ENCODE data around the gene MED27.

The MED27 gene

DNA sequence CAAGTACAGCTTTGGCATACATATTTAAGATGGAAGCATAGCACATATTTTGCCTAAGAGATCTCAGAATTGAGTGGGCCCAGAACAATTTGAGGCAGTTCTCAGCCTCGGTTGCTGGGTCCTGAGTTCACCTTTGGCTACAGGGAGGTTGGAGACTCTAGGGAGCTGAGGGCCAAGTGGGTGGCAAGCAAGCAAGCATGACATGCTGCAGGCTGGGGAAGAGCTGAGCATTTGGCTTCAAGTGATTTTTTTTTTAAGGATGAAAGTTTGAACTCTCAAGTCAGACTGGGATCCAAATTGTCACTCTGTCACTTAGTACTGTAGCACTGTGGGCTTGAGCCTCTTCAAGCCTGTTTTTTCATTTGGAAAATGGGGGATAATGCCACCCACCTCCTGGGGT lies 160.5 kb downstream of the MED27 start:
- H3K9ac ChIP-seq (ENCODE audit: low read depth, low read length) = no peak overlapping the region
- H3K4me1 ChIP-seq (ENCODE audit: insufficient read depth, low read length) = peaks cover 3% of the 10 kb centered on the region; the same call in 1 of the 2 replicates
- H3K36me3 ChIP-seq (ENCODE audit: insufficient read depth, low read length) = no peaks in the 10 kb centered on the region
- no peaks in the 10 kb centered on the region for H3K9me3 ChIP-seq (ENCODE audit: control insufficient read depth, insufficient read depth, low read length)

DNA sequence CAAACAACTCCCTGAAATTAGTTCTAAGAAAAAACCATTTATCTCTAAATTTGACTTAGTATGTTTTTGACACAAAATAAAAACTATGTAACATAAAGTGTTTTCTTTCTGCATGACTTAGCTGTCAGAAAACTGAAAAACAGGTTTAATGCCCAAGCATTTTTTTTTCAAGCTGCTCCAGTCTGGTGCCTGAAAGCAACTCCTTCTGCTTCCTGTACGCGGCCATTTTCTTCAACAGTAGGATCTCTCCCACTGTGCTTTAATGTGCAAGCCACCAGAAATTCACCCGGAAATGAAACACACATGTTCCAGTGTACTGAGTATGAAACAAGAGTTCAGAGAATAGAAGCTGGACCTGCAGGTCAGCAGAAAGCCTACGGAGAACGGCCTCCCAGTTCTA lies 161.2 kb downstream of the MED27 start:
- H3K9ac ChIP-seq (ENCODE audit: low read depth, low read length) = no peak overlapping the region
- H3K4me1 ChIP-seq (ENCODE audit: insufficient read depth, low read length) = peaks cover 3% of the 10 kb centered on the region; the same call in 1 of the 2 replicates
- no peaks in the 10 kb centered on the region for H3K9me3 ChIP-seq (ENCODE audit: control insufficient read depth, insufficient read depth, low read length)
- no peaks in the 10 kb centered on the region for H3K36me3 ChIP-seq (ENCODE audit: insufficient read depth, low read length)

DNA sequence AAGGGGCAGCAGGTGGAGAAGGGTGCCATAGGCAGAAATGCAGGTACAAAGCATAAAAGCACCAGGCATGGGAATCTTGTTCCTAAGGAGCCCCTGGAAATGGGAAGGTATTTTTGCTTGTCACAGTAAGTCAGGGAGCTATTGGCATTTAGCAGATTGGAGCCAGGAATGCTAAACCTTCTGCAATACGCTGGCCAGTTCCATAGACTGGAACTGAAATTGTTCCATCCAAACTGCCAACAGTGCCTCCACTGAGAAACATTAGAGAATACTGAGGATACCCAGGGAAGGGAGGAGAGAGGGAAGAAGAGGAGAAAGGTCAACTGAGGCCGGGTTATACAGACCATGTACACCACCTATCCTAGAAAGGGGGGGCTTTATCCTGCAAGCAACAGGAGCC lies 162.7 kb downstream of the MED27 start:
- Histone ChIP-seq H3K36me3 (ENCODE audit: insufficient read depth, low read length) (no peaks in the 10 kb centered on the region), H3K9me3 (ENCODE audit: control insufficient read depth, insufficient read depth, low read length) (no peaks in the 10 kb centered on the region), H3K9ac (ENCODE audit: low read depth, low read length) (no peak overlapping the region), H3K4me1 (ENCODE audit: insufficient read depth, low read length) (peaks cover 3% of the 10 kb centered on the region; the same call in 1 of the 2 replicates)

DNA sequence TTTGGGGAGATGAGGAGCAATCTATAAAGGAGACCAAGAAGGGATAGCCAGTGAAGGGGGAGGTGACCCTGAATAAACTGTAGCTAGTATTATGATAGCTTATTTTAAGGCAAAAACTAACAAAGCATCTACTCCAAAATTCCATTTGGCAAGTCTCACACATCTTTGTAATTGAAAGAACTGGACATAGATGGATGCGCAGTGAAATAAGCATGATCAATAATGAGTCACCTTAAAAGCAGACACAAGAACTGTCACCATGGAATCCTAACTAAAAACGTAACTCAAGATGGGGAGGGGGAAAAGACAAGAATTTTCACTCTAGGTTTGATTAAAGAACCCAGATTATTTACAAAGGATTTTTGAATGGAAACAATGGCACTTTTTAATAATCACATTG lies 164.5 kb downstream of the MED27 start:
- Histone ChIP-seq H3K9ac (ENCODE audit: low read depth, low read length) (no peak overlapping the region), H3K36me3 (ENCODE audit: insufficient read depth, low read length) (no peaks in the 10 kb centered on the region), H3K4me1 (ENCODE audit: insufficient read depth, low read length) (no peaks in the 10 kb centered on the region; the same call in 1 of the 2 replicates), H3K9me3 (ENCODE audit: control insufficient read depth, insufficient read depth, low read length) (no peaks in the 10 kb centered on the region)

DNA sequence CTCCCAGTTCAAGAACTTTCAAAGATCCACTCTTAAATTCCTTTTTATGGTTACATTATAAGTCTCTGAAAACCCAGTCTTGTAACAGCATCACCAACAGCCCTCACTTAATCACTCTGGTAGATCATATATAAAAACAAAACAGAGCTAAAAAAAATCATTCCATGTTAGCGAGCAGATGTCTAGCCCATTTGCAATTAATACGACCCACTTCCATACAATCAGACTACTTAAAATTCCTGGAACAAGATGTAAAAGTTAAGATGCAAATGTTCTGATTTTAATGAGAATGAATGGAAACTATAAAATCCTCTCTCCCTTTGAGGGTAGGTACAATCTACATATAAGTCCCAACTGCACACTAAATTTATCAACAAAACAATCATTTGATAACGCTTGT lies 167.0 kb downstream of the MED27 start:
- H3K4me1 ChIP-seq (ENCODE audit: insufficient read depth, low read length) = no peaks in the 10 kb centered on the region; the same call in 1 of the 2 replicates
- H3K9me3 ChIP-seq (ENCODE audit: control insufficient read depth, insufficient read depth, low read length) = no peaks in the 10 kb centered on the region
- no peak overlapping the region for H3K9ac ChIP-seq (ENCODE audit: low read depth, low read length)
- H3K36me3 ChIP-seq (ENCODE audit: insufficient read depth, low read length) = no peaks in the 10 kb centered on the region

DNA sequence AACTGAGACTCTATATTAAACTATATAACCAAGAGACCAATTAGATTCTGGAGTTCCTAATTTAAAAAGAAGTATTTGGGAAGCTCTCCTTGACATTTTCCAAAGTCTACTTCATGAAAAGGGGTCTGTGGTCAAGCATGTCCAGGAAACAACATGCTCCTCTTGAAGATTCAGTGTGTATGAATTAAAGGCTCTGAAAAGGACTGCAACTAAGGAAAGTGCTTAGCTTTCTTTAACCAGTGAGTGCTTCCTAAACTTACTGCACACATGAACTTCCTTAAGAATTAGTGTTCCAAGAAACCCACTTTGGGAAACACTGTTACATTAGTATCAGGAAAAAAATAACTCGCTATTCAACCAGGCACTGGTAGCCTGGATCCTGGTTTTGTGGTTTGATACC lies 167.6 kb downstream of the MED27 start:
- H3K9ac ChIP-seq (ENCODE audit: low read depth, low read length) = no peak overlapping the region
- no peaks in the 10 kb centered on the region for H3K36me3 ChIP-seq (ENCODE audit: insufficient read depth, low read length)

DNA sequence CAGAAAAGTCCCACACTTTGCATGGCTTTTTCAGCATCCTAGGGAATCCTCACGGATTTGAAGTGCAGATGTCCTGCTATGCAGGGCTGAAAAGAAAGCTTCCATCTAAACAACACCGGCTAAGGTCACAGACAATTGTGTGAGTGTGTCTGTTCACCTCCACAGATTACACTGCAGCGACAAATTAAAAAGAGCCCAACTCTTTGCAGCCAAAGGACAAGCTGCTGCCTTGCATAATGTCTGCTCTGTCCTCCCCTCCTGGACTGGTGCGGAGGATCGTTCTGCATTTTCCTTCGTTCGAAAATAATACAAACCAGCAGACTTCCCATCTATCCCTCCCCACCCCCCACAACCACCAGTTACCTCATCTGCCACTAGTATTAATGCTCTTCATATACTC lies 169.1 kb downstream of the MED27 start:
- Histone ChIP-seq H3K36me3 (ENCODE audit: insufficient read depth, low read length) (no peaks in the 10 kb centered on the region), H3K4me1 (ENCODE audit: insufficient read depth, low read length) (no peaks in the 10 kb centered on the region; the same call in 1 of the 2 replicates), H3K9me3 (ENCODE audit: control insufficient read depth, insufficient read depth, low read length) (no peaks in the 10 kb centered on the region), H3K9ac (ENCODE audit: low read depth, low read length) (no peak overlapping the region)

More for the DNA sequence above, 167.6 kb downstream of the MED27 start:
- Histone ChIP-seq H3K9me3 (ENCODE audit: control insufficient read depth, insufficient read depth, low read length) (no peaks in the 10 kb centered on the region), H3K4me1 (ENCODE audit: insufficient read depth, low read length) (no peaks in the 10 kb centered on the region; the same call in 1 of the 2 replicates)

DNA sequence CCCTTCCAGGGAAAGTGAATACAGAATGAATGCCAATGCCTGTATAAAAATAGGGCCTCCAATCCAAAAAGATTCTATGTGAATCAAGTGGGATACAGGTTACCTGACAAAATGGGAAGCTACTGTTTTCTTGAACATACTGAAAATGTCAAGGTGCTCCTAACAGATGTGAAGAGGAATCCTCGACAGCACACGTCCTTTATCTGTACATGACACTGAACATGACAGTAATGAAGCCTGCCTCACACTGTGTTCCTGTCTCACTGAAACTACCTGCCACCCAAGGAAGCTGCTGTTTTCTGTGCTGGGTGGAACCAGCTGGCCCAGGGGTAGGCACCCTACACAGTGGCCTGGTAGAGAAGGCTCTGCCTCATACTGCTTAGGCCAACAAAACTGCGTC lies 174.5 kb downstream of the MED27 start:
- H3K9ac ChIP-seq (ENCODE audit: low read depth, low read length) = no peak overlapping the region
- H3K36me3 ChIP-seq (ENCODE audit: insufficient read depth, low read length) = no peaks in the 10 kb centered on the region
- H3K9me3 ChIP-seq (ENCODE audit: control insufficient read depth, insufficient read depth, low read length) = no peaks in the 10 kb centered on the region
- peaks cover 3% of the 10 kb centered on the region; the same call in 1 of the 2 replicates for H3K4me1 ChIP-seq (ENCODE audit: insufficient read depth, low read length)

DNA sequence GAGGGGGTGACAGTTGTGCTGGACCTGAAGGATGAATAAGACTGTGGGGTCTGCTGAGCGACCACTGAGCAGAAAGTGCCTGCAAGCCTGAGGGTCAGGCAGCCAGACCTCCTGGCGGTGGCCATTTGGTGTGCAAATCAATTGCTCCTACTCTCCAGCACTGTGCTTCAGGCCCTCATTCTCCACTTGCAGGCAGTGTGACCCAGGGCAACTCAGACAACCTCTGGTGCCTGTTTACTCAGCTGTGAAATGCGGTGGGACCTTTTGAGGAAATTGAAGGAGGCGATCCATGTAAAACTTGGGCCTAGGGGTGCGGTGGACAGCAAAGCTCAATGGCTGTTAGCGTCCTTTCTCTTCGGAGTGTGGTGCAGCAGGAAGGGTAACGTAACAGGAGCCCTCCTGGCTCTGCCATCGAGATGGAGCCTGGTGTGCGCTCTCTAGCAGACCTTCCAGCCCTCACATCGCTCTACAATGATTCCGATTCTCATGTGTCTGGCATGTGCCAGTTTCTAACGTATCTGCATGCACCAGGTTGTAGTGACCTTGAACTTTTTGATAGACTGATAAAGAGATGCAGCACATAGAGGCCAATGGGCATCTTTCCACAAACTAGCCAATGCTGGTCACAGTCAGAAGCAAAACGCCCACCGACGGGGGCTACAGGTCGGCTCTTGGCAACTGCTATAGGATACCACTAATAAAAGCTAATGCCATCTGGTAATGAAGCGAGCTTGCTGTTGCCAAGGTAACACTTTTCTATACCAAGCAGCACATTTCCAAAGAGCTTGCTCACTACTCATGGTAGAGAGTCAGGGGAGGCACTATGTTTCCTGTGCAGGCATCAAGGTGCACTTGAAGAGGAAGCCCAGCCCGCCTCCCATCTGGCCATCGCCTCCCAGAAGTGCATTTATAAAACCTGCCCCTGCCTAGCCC lies 180.1 kb downstream of the MED27 start:
- no peak overlapping the region for H3K9ac ChIP-seq (ENCODE audit: low read depth, low read length)
- H3K9me3 ChIP-seq (ENCODE audit: control insufficient read depth, insufficient read depth, low read length) = no peaks in the 10 kb centered on the region
- peaks cover 19% of the 10 kb centered on the region for H3K4me1 ChIP-seq (ENCODE audit: insufficient read depth, low read length)
- H3K36me3 ChIP-seq (ENCODE audit: insufficient read depth, low read length) = no peaks in the 10 kb centered on the region

DNA sequence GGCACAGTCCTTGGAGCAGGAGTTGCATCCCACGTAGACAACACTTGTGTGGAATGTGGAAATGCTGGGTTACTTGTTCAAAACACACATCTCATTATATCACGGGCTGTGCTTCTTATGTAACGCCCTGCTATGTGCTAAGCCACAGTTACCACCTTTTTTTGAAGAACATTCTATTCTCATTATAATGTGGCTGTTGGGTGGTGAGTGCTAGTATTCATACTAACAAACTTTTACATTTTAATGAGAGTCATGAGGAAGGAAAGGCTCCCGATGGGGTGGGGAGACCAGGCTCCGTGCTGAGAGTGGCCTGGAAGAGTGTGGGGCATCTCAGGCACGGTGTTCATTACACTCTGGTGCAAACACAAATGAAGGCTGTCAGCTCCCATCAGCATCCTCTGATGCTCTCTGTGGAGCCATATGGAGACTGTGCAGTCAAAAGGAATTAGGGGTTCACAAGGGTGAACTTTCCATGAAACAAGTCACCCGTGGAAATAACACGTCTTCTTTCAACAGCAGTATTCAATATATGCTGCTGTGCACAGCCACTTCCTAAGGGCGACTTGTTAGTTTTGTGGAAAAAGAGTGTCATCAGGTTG lies 186.7 kb downstream of the MED27 start:
- H3K9me3 ChIP-seq (ENCODE audit: control insufficient read depth, insufficient read depth, low read length) = no peaks in the 10 kb centered on the region
- H3K4me1 ChIP-seq (ENCODE audit: insufficient read depth, low read length) = peaks cover 40% of the 10 kb centered on the region
- H3K9ac ChIP-seq (ENCODE audit: low read depth, low read length) = no peak overlapping the region
- H3K36me3 ChIP-seq (ENCODE audit: insufficient read depth, low read length) = no peaks in the 10 kb centered on the region

DNA sequence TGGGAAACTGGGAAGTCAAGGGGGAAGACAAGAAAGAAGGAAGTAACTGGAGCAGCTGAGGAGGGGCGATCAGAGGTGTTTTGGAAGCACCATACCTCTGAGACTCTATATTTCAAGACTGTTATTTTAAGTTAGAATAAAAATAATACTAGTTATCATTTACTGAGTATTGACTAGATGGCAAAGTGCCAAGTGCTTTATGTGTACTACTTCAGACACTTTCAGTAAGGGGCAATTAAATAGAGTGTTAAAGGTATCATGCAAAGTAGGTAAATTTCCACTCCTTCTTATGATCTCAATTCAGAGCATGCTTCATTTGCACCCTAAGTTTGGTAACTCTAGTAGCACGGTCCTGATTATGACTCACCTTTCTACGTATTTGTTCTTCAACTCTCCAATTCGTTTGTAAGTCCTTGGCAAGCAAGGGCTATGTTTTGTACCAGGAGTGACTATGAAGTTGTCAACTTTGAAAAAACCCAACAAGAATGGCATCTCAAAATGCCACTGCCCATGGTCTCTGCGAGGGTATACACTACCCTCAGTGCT lies 187.4 kb downstream of the MED27 start:
- H3K9me3 ChIP-seq (ENCODE audit: control insufficient read depth, insufficient read depth, low read length) = no peaks in the 10 kb centered on the region
- H3K36me3 ChIP-seq (ENCODE audit: insufficient read depth, low read length) = no peaks in the 10 kb centered on the region
- H3K9ac ChIP-seq (ENCODE audit: low read depth, low read length) = no peak overlapping the region
- peaks cover 40% of the 10 kb centered on the region for H3K4me1 ChIP-seq (ENCODE audit: insufficient read depth, low read length)

DNA sequence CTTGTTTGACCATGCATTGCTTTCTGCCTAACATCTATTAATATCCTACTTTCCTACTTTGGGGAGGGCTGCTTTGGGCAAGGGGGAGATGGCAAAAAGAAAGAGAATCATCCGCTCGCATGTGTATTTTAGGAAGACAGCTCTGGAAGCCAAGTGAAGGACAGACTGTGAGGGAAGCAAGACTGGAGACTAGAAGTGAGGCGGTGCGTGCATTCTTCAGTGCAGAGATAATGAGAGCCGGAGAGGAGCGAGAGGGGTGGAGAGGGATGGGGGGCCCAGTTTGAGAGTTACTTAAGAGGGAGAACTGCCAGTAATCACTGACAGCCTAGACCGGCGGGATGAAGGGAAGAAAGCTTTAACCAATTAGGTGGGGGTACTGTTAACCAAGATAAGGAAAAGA lies 188.1 kb downstream of the MED27 start:
- H3K4me1 ChIP-seq (ENCODE audit: insufficient read depth, low read length) = peaks cover 40% of the 10 kb centered on the region
- no peak overlapping the region for H3K9ac ChIP-seq (ENCODE audit: low read depth, low read length)
- no peaks in the 10 kb centered on the region for H3K36me3 ChIP-seq (ENCODE audit: insufficient read depth, low read length)
- no peaks in the 10 kb centered on the region for H3K9me3 ChIP-seq (ENCODE audit: control insufficient read depth, insufficient read depth, low read length)

DNA sequence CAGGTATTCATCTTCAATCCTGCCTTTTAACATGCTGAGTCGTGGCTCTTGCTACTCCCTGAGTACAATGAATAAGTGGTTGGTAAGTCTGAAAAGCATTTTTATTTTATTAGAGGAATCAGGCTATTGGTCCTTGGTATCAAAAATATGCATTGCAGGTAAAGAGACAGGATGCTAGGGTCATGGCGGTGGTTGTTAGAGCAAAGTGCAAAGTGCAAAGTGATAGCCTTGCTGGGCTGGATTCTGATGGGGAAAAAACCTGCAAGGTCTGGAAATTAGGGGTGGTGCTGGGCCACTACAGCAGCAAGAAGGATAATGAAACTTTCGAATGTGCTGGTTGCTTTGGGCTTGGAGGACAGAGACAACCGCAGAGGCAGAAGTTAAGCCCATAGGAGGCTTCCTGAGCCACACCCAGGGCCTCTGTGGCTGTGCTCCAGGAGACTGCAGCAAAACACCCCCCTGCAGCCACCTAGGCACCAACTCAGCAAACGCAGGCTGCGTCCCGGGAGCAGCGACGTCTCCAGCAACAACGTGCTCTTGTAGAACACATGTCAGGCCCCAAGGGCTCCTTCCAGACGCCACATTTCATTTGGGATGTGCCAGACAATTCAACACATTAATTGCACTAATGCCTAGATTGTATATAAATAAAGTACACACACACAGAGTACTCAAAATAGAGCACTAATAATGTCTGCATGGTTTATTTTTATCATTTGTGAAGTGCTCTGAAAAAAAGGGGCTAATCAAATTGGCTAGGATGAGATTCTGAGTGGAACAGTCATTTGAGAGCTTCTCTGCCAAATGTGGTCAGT lies 190.0 kb downstream of the MED27 start:
- no peak overlapping the region for H3K9ac ChIP-seq (ENCODE audit: low read depth, low read length)
- no peaks in the 10 kb centered on the region for H3K36me3 ChIP-seq (ENCODE audit: insufficient read depth, low read length)
- peaks cover 38% of the 10 kb centered on the region for H3K4me1 ChIP-seq (ENCODE audit: insufficient read depth, low read length)
- no peaks in the 10 kb centered on the region for H3K9me3 ChIP-seq (ENCODE audit: control insufficient read depth, insufficient read depth, low read length)

DNA sequence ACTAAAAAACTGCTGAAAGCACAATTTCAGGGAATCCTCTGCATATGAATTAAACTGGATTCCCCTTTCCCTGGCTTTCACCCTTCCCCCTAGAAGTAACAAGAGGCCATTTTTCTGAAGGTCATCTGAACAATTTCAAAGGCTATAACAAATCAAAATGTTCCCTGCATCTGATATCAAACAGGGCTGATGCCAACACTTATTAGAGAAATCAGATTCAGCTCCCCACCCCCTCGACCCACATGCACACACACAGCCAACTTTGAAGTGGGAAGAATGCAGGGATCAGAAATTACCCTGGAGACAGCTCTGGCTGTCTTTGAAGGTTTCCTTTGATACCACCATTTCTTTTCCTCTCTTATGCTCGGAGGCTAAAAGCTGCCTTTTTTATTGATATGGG lies 190.7 kb downstream of the MED27 start:
- Histone ChIP-seq H3K9me3 (ENCODE audit: control insufficient read depth, insufficient read depth, low read length) (no peaks in the 10 kb centered on the region), H3K36me3 (ENCODE audit: insufficient read depth, low read length) (no peaks in the 10 kb centered on the region), H3K4me1 (ENCODE audit: insufficient read depth, low read length) (peaks cover 34% of the 10 kb centered on the region), H3K9ac (ENCODE audit: low read depth, low read length) (no peak overlapping the region)

Data from ES-I3 (cell line).